SJSA1 (cell line): ENCODE data around the gene P2RX4. TPM values are rescaled to one million over a fixed set of nuclear protein-coding genes. Genes with fewer than 3 reads are reported as not detected.

ENCODE experiments used
- total RNA-seq: library from RNA; depleted of rRNA; stranded (reverse); fragments of >200 nt; shearing (Covaris generic); gene quantifications from 2 replicates; pipeline ENCODE4 v1.2.3, GENCODE V29; 2014; rRNA removed

Gene P2RX4
- total RNA-seq, 1 experiment from 2014 or later = 99.2 TPM

Other genes starting within 250 kb of the P2RX4 start
- not detected in 2 replicates for gene HNF1A, start 231.6 kb upstream of the P2RX4 start, total RNA-seq
- gene C12orf43, start 193.6 kb upstream of the P2RX4 start, total RNA-seq = 14.8 and 23.2 TPM in 2 replicates
- not detected in 2 replicates for gene OASL, start 170.9 kb upstream of the P2RX4 start, total RNA-seq
- 2.2 and 3.1 TPM in 2 replicates for gene P2RX7, start 77.3 kb upstream of the P2RX4 start, total RNA-seq
- 4.5 and 5.6 TPM in 2 replicates for gene CAMKK2, start 86.6 kb downstream of the P2RX4 start, total RNA-seq
- 107 and 140 TPM in 2 replicates for gene ANAPC5, start 142.3 kb downstream of the P2RX4 start, total RNA-seq
- gene RNF34, start 190.0 kb downstream of the P2RX4 start, total RNA-seq = 58.4 and 63.2 TPM in 2 replicates